ENCODE measurements around the gene LCE1B. TPM values are rescaled to one million over a fixed set of nuclear protein-coding genes. Genes with fewer than 3 reads are reported as not detected.

The LCE1B gene
- total and polyA plus RNA-seq, 4 donors = not detected

GRCh38 chr1:152786077-152786476 is 25.7 kb upstream of the LCE1B start, which contains the start of gene LCE1E (continued):
- TF ChIP-seq ZBTB33 (IDR thresholded peaks at IDR 0.05) (no peak), RXRA (IDR thresholded peaks at IDR 0.05) (no peak), FOXA1 (IDR thresholded peaks at IDR 0.05) (no peak), HNF4A (conservative IDR thresholded peaks at IDR 0.05) (no peak), RAD21 (IDR thresholded peaks at IDR 0.05) (no peak)

GRCh38 chr1:152795686-152796085 is 16.1 kb upstream of the LCE1B start:
- H3K27me3 ChIP-seq (ENCODE audit: control insufficient read depth in 4 of 4, insufficient read depth in 4 of 4, low read length in 3 of 4) = peaks cover 0 to 3% (median 0%) of the 10 kb centered on the region in 4 donors
- no peaks in the 10 kb centered on the region for H3K4me1 ChIP-seq (ENCODE audit: control insufficient read depth in 4 of 4, insufficient read depth in 4 of 4, low read length in 3 of 4)
- no peak for TF ChIP-seq FOXA2 (IDR thresholded peaks at IDR 0.05)
- TF ChIP-seq YY1 (IDR thresholded peaks at IDR 0.05) = no peak
- no peak for TF ChIP-seq HNF4G (IDR thresholded peaks at IDR 0.05)
- TF ChIP-seq RXRA (IDR thresholded peaks at IDR 0.05) = no peak
- TF ChIP-seq FOXA1 (IDR thresholded peaks at IDR 0.05) = no peak
- TF ChIP-seq CTCF (IDR thresholded peaks at IDR 0.05; ENCODE audit: low read depth, low read length, missing input control) = no peak
- no peak for TF ChIP-seq REST (IDR thresholded peaks at IDR 0.05)
- TF ChIP-seq EGR1 (IDR thresholded peaks at IDR 0.05; ENCODE audit: low read depth in 2 of 2) = no peak
- TF ChIP-seq RAD21 (IDR thresholded peaks at IDR 0.05) = no peak
- no peak for TF ChIP-seq ZBTB33 (IDR thresholded peaks at IDR 0.05)
- TF ChIP-seq GABPA (IDR thresholded peaks at IDR 0.05 in 1 of 2, conservative IDR thresholded peaks at IDR 0.05 in 1 of 2) = no peak
- no peak for TF ChIP-seq MAX (IDR thresholded peaks at IDR 0.05)
- TF ChIP-seq HNF4A (conservative IDR thresholded peaks at IDR 0.05) = no peak
- TF ChIP-seq SP1 (IDR thresholded peaks at IDR 0.05) = no peak
- TF ChIP-seq ATF3 (IDR thresholded peaks at IDR 0.05) = no peak
- H3K36me3 ChIP-seq (ENCODE audit: control insufficient read depth in 4 of 4, insufficient read depth in 3 of 4, low read depth in 1 of 4, low read length in 3 of 4) = no peaks in the 10 kb centered on the region
- WGBS = 59% methylated on average over 4 of the region's 4 CpGs
- H3K9me3 ChIP-seq (ENCODE audit: control insufficient read depth in 4 of 4, low read length in 3 of 4) = no peaks in the 10 kb centered on the region
- H3K27ac ChIP-seq (ENCODE audit: low read depth in 1 of 2, low read length in 2 of 2) = no peak overlapping the region
- DNase-seq (ENCODE audit: low spot score) = no peak
- H3K9ac ChIP-seq (ENCODE audit: low read depth in 1 of 2, low read length in 2 of 2) = no peak overlapping the region
- H3K4me3 ChIP-seq (ENCODE audit: low read depth in 1 of 3, low read length in 3 of 3) = no peak overlapping the region
